HL-60 (cell line): Measurements from ENCODE around the gene FPGT.

Source experiments
- DNase-seq, 2 experiments: peaks; one replicate each; pipeline ENCODE4 v3.0.0-alpha.2; 2010 to 2020; ENCODE audit warnings: low read depth in 1 of 2, low spot score in 1 of 2
- H3K27ac ChIP-seq: fragments of 250-450 bp; sonication (Bioruptor Pico); replicated peaks from 2 replicates; pipeline ENCODE4 v1.5.1; 2020; ENCODE audit warnings: mild to moderate bottlenecking, moderate library complexity
- H3K27me3 ChIP-seq: fragments of 250-450 bp; sonication (Bioruptor Pico); 2 replicates; pipeline ENCODE4 v1.5.1; 2021; ENCODE audit warnings: mild to moderate bottlenecking, moderate library complexity; ENCODE audit not compliant: insufficient read depth, poor library complexity, severe bottlenecking
- H3K4me3 ChIP-seq: replicated peaks from 2 replicates; pipeline ENCODE4 v1.5.1; 2011; ENCODE audit warnings: mild to moderate bottlenecking, control low read depth, low read length; ENCODE audit not compliant: insufficient read depth
- GABPA ChIP-seq: IDR thresholded peaks from 2 replicates; pipeline ENCODE4 v1.6.1; 2012; ENCODE audit warnings: low read depth
- POLR2AphosphoS5 ChIP-seq: IDR thresholded peaks from 2 replicates; pipeline ENCODE4 v1.6.1; 2012; ENCODE audit warnings: low read depth
- SPI1 ChIP-seq: IDR thresholded peaks from 2 replicates; pipeline ENCODE4 v1.6.1; 2012; ENCODE audit warnings: low read depth, mild to moderate bottlenecking, borderline replicate concordance
- TF ChIP-seq, protein P1 (sequence below): IDR thresholded peaks from 2 replicates; pipeline ENCODE4 v1.6.1; 2012; ENCODE audit warnings: low read depth; ENCODE audit not compliant: insufficient replicate concordance
- TF ChIP-seq, protein P2 (sequence below): IDR thresholded peaks from one replicate; pipeline ENCODE4 v1.5.1; 2011; ENCODE audit warnings: low read length, control low read depth, inconsistent platforms; ENCODE audit not compliant: insufficient read depth

Gene FPGT

DNA sequence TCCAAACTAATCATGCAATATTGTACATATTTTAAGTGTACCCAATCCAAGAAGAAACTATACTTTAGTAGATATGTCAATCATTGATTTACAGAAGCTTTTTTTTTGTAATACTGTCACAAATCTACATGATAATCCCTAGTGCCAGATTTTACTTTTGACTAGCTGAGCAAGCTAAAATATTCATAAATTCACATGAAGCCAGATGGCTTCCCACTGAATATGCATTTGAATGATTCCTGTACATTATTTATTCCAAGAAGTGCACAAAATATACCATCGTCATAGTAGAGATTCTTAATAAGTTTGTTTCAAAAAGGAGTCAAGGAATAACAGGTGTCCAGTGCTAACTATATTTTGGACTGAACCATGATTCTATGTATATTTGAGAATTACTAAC is 17.2 kb downstream of the FPGT start:
- Histone ChIP-seq H3K4me3 (no peak overlapping the region), H3K27ac (no peak overlapping the region), H3K27me3 (no peaks in the 10 kb centered on the region)
- no peak for DNase-seq
- TF ChIP-seq POLR2AphosphoS5 (no peak), SPI1 (no peak)
- TF ChIP-seq, protein P1, sequence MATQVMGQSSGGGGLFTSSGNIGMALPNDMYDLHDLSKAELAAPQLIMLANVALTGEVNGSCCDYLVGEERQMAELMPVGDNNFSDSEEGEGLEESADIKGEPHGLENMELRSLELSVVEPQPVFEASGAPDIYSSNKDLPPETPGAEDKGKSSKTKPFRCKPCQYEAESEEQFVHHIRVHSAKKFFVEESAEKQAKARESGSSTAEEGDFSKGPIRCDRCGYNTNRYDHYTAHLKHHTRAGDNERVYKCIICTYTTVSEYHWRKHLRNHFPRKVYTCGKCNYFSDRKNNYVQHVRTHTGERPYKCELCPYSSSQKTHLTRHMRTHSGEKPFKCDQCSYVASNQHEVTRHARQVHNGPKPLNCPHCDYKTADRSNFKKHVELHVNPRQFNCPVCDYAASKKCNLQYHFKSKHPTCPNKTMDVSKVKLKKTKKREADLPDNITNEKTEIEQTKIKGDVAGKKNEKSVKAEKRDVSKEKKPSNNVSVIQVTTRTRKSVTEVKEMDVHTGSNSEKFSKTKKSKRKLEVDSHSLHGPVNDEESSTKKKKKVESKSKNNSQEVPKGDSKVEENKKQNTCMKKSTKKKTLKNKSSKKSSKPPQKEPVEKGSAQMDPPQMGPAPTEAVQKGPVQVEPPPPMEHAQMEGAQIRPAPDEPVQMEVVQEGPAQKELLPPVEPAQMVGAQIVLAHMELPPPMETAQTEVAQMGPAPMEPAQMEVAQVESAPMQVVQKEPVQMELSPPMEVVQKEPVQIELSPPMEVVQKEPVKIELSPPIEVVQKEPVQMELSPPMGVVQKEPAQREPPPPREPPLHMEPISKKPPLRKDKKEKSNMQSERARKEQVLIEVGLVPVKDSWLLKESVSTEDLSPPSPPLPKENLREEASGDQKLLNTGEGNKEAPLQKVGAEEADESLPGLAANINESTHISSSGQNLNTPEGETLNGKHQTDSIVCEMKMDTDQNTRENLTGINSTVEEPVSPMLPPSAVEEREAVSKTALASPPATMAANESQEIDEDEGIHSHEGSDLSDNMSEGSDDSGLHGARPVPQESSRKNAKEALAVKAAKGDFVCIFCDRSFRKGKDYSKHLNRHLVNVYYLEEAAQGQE: no peak

DNA sequence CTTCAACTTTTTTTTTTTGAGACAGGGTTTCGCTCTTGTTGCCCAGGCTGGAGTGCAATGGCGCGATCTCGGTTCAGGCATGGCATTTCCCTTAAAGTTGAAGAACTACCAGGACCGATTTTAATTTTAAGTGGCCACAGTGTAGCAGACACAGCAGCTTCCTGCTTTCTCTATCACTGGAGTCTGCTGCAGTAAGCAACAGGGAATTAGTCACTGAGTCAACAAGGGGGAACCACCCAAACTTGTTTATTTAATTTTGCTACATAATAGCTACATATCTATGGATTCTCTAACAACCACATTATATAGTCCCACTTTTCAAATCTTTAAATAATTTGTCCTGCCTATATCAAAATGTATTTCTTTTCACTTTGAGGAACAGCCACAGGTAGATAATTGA is 24.7 kb downstream of the FPGT start:
- H3K27me3 ChIP-seq: no peaks in the 10 kb centered on the region
- no peak for DNase-seq
- no peak overlapping the region for H3K27ac ChIP-seq
- H3K4me3 ChIP-seq: no peak overlapping the region
- no peak for TF ChIP-seq GABPA
- no peak for TF ChIP-seq POLR2AphosphoS5
- no peak for TF ChIP-seq SPI1
- TF ChIP-seq, protein P1: no peak
- TF ChIP-seq, protein P2, sequence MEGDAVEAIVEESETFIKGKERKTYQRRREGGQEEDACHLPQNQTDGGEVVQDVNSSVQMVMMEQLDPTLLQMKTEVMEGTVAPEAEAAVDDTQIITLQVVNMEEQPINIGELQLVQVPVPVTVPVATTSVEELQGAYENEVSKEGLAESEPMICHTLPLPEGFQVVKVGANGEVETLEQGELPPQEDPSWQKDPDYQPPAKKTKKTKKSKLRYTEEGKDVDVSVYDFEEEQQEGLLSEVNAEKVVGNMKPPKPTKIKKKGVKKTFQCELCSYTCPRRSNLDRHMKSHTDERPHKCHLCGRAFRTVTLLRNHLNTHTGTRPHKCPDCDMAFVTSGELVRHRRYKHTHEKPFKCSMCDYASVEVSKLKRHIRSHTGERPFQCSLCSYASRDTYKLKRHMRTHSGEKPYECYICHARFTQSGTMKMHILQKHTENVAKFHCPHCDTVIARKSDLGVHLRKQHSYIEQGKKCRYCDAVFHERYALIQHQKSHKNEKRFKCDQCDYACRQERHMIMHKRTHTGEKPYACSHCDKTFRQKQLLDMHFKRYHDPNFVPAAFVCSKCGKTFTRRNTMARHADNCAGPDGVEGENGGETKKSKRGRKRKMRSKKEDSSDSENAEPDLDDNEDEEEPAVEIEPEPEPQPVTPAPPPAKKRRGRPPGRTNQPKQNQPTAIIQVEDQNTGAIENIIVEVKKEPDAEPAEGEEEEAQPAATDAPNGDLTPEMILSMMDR: no peak

DNA sequence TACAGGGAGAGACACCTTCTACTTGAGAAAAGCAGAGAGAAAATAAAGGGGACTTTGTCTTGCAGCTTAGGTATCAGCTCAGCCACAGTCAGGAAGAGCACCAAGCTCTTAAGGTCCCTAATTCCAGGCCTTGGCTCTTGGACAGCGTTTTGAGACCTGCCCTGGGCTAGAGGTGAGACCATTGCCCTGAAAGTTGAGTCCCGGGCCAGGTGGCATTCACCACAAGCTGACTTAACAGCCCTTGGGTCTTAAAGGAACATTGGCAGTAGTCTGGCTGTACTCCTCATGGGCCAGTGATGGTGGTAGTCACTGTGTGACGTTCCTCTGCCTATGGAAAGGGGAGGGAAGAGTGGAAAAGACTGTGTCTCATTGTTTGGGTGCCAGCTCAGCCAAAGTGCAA is 25.4 kb downstream of the FPGT start:
- no peak for DNase-seq
- Histone ChIP-seq H3K4me3 (no peak overlapping the region), H3K27me3 (no peaks in the 10 kb centered on the region), H3K27ac (no peak overlapping the region)
- TF ChIP-seq GABPA (no peak), SPI1 (no peak), POLR2AphosphoS5 (no peak)
- TF ChIP-seq, protein P2: no peak
- TF ChIP-seq, protein P1: no peak

DNA sequence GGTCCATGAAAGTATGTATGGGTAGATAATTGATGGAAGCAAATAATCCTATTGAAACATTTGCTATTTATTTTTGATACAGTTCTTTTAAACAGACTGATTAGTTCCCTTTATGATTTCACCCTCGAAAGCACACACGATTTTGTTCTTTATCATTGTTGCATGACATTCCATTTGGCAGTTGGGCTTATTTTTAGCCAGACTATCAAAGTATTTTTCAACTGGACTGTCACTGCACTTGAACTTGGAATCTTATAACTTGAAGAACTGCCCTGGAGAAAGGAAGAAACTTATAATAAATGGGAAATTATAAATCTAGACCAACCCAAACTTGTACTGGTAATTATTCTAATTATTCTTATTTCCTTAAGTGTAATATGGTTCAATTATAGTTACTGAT is 37.1 kb downstream of the FPGT start, which contains the start of gene TNNI3K:
Gene TNNI3K, plus strand, starts transcription at position 235 of the 400 bp plus-strand sequence. Its CDS starts 65 bp downstream, at position 300.
- TF ChIP-seq, protein P1: no peak
- TF ChIP-seq SPI1 (no peak), GABPA (no peak)
- TF ChIP-seq, protein P2: no peak
- DNase-seq: no peak
- Histone ChIP-seq H3K27me3 (no peaks in the 10 kb centered on the region), H3K4me3 (no peak within 1 kb of the TSS), H3K27ac (no peak within 1 kb of the TSS)
